DMS 273 (cell line): ENCODE data around the gene AZU1.
"Not testable (repeated sequence)": the region's sequence is repeated elsewhere in the genome, so short reads cannot be mapped to it uniquely, and the experiment has no call there.

Experiments
- DNase-seq: peaks from one replicate; lab custom pipeline; 2025; ENCODE audit not compliant: unreplicated experiment; lab: John Stamatoyannopoulos, UW

The AZU1 gene

GRCh38 chr19:852136-853013, 24.7 kb downstream of the AZU1 start, which contains the start of gene ELANE:
Gene ELANE (plus strand): TSS chr19:852303. CDS start chr19:852329, 26 bp downstream.
- DNase-seq: no peak

GRCh38 chr19:853014-853585, 25.5 kb downstream of the AZU1 start:
- no peak for DNase-seq

GRCh38 chr19:853614-854220, 26.1 kb downstream of the AZU1 start:
- DNase-seq: not testable (repeated sequence)

- DNase-seq: peak; percentile 49
These were observed 26.9 kb downstream of the AZU1 start for GRCh38 chr19:854549-854948.

GRCh38 chr19:855142-855541, 27.5 kb downstream of the AZU1 start:
- no peak for DNase-seq

GRCh38 chr19:855566-856120, 28.0 kb downstream of the AZU1 start:
- no peak for DNase-seq

- DNase-seq: no peak
These were observed 30.6 kb downstream of the AZU1 start for GRCh38 chr19:858284-858683.

- no peak for DNase-seq
These were observed 31.5 kb downstream of the AZU1 start, which contains the start of gene CFD for GRCh38 chr19:858868-859843. Gene CFD (plus strand): TSS chr19:859664. CDS start chr19:859690, 26 bp downstream.

GRCh38 chr19:861141-861755, 33.6 kb downstream of the AZU1 start:
- no peak for DNase-seq

- peak; percentile 78 for DNase-seq
These were observed 34.3 kb downstream of the AZU1 start for GRCh38 chr19:861756-862580.

- peak; percentile 71 for DNase-seq
These were observed 35.1 kb downstream of the AZU1 start for GRCh38 chr19:862581-863314.

GRCh38 chr19:863315-863620, 35.6 kb downstream of the AZU1 start:
- no peak for DNase-seq

GRCh38 chr19:866769-867300, 39.2 kb downstream of the AZU1 start:
- no peak for DNase-seq

GRCh38 chr19:867301-867793, 39.7 kb downstream of the AZU1 start:
- DNase-seq: no peak

- DNase-seq: no peak
These were observed 40.3 kb downstream of the AZU1 start for GRCh38 chr19:867855-868457.

- DNase-seq: no peak
These were observed 41.0 kb downstream of the AZU1 start for GRCh38 chr19:868458-869244.
